ENCODE data around the gene VIL1.

DNA sequence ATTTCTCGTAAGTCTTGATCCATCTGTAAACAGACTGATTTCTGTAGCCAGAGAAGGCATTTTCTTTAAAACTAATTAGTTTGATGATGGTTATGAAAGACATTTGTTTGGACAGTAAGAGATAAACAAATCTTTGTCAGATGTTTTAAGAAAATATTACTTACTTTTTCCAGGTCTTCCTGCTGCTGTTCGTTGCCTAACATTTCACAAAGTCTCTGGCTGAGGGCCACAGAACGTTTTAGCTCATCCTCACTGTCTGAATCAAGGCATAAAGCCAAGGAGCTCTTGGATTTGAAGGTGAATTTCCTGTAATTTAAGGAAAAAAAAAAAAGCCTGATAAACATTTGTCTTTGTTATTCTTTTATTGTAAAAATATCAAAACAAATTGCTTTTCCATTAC lies 57.8 kb downstream of the VIL1 start:
- TF ChIP-seq SIN3A (IDR thresholded peaks at IDR 0.05; ENCODE audit: borderline replicate concordance, insufficient read depth, low read depth, low read length) = no peak
- TF ChIP-seq, protein P1, sequence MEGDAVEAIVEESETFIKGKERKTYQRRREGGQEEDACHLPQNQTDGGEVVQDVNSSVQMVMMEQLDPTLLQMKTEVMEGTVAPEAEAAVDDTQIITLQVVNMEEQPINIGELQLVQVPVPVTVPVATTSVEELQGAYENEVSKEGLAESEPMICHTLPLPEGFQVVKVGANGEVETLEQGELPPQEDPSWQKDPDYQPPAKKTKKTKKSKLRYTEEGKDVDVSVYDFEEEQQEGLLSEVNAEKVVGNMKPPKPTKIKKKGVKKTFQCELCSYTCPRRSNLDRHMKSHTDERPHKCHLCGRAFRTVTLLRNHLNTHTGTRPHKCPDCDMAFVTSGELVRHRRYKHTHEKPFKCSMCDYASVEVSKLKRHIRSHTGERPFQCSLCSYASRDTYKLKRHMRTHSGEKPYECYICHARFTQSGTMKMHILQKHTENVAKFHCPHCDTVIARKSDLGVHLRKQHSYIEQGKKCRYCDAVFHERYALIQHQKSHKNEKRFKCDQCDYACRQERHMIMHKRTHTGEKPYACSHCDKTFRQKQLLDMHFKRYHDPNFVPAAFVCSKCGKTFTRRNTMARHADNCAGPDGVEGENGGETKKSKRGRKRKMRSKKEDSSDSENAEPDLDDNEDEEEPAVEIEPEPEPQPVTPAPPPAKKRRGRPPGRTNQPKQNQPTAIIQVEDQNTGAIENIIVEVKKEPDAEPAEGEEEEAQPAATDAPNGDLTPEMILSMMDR (IDR thresholded peaks at IDR 0.05) = no peak
- TF ChIP-seq TCF7L2 (IDR thresholded peaks at IDR 0.05; ENCODE audit: low read depth, low read length) = no peak
